ENCODE data around the gene ARL4D.

GRCh38 chr17:43365356-43365755 lies 33.4 kb upstream of the ARL4D start:
- TF ChIP-seq POLR2A (IDR thresholded peaks at IDR 0.05) (no peak), EP300 (IDR thresholded peaks at IDR 0.05) (no peak), CTCF (IDR thresholded peaks at IDR 0.05) (no peak)
